ENCODE measurements around the gene ELMO3. TPM values are rescaled to one million over a fixed set of nuclear protein-coding genes. Genes with fewer than 3 reads are reported as not detected.

Gene ELMO3
- total RNA-seq, 1 donor from 2014 or later = not detected

GRCh38 chr16:67212766-67213165, 13.8 kb downstream of the ELMO3 start:
- no peak for DNase-seq (ENCODE audit: low spot score in 2 of 2)
- Histone ChIP-seq H3K36me3 (peaks cover 0 to 7% of the 10 kb centered on the region in 2 donors), H3K4me3 (no peak overlapping the region), H3K4me1 (no peaks in the 10 kb centered on the region), H3K27ac (no peak overlapping the region), H3K9me3 (no peaks in the 10 kb centered on the region), H3K27me3 (no peaks in the 10 kb centered on the region)
- TF ChIP-seq CTCF (IDR thresholded peaks at IDR 0.05) = no peak
- intact Hi-C loops (cut with DNase I) = no loop called here

GRCh38 chr16:67213197-67214019, 14.5 kb downstream of the ELMO3 start:
- Histone ChIP-seq H3K4me1 (no peaks in the 10 kb centered on the region), H3K4me3 (no peak overlapping the region), H3K9me3 (no peaks in the 10 kb centered on the region), H3K27me3 (no peaks in the 10 kb centered on the region), H3K36me3 (peaks cover 0 to 6% of the 10 kb centered on the region in 2 donors), H3K27ac (no peak overlapping the region)
- intact Hi-C loops (cut with DNase I) = no loop called here
- TF ChIP-seq CTCF (IDR thresholded peaks at IDR 0.05) = no peak
- no peak for DNase-seq (ENCODE audit: low spot score in 2 of 2)

- no peak for TF ChIP-seq CTCF (IDR thresholded peaks at IDR 0.05)
- H3K9me3 ChIP-seq = no peaks in the 10 kb centered on the region
- no peak overlapping the region for H3K27ac ChIP-seq
- H3K27me3 ChIP-seq = no peaks in the 10 kb centered on the region
- no peaks in the 10 kb centered on the region for H3K4me1 ChIP-seq
- peaks cover 0 to 2% of the 10 kb centered on the region in 2 donors for H3K36me3 ChIP-seq
- H3K4me3 ChIP-seq = no peak overlapping the region
- intact Hi-C loops (cut with DNase I) = no loop called here
- no peak for DNase-seq (ENCODE audit: low spot score in 2 of 2)
Measured at GRCh38 chr16:67215706-67216105, 16.8 kb downstream of the ELMO3 start.

GRCh38 chr16:67216612-67217490, 17.9 kb downstream of the ELMO3 start:
- H3K36me3 ChIP-seq = no peaks in the 10 kb centered on the region
- no peaks in the 10 kb centered on the region for H3K9me3 ChIP-seq
- no peaks in the 10 kb centered on the region for H3K4me1 ChIP-seq
- TF ChIP-seq CTCF (IDR thresholded peaks at IDR 0.05) = no peak
- H3K27ac ChIP-seq = peak overlapping the region; percentile 14 to 22
- H3K4me3 ChIP-seq = no peak overlapping the region
- H3K27me3 ChIP-seq = no peaks in the 10 kb centered on the region
- DNase-seq (ENCODE audit: low spot score in 2 of 2) = peak in 1 of 2 donors; percentile 77
- intact Hi-C loops (cut with DNase I) = no loop called here

- no peak for DNase-seq (ENCODE audit: low spot score in 2 of 2)
- no peak for TF ChIP-seq CTCF (IDR thresholded peaks at IDR 0.05)
- Histone ChIP-seq H3K27me3 (no peaks in the 10 kb centered on the region), H3K36me3 (peaks cover 8 to 14% of the 10 kb centered on the region in 2 donors), H3K27ac (no peak overlapping the region), H3K9me3 (no peaks in the 10 kb centered on the region), H3K4me3 (no peak overlapping the region), H3K4me1 (peaks cover 6 to 15% of the 10 kb centered on the region in 2 donors)
- intact Hi-C loops (cut with DNase I) = no loop called here
Measured at GRCh38 chr16:67223992-67224391, 25.1 kb downstream of the ELMO3 start.

All from ascending aorta (tissue), 2 donors.